Ureter (tissue), 1 donor: ENCODE data around the gene CDH2. TPM values are rescaled to one million over a fixed set of nuclear protein-coding genes. Genes with fewer than 3 reads are reported as not detected.

ENCODE experiments used
- DNase-seq: peaks from one replicate; pipeline ENCODE4 v3.0.0-alpha.2; 2020; ENCODE audit warnings: low spot score
- total RNA-seq: library from RNA; stranded (reverse); gene quantifications from one replicate; pipeline ENCODE4 v1.2.4, GENCODE V29; 2023
- donor health status: DM: yes; HTN: yes; CAD: no.

Gene CDH2
- total RNA-seq, 1 donor from 2014 or later, result 0.16 TPM

- no peak for DNase-seq
These were observed 131.6 kb downstream of the CDH2 start for GRCh38 chr18:28045176-28045810.

DNA sequence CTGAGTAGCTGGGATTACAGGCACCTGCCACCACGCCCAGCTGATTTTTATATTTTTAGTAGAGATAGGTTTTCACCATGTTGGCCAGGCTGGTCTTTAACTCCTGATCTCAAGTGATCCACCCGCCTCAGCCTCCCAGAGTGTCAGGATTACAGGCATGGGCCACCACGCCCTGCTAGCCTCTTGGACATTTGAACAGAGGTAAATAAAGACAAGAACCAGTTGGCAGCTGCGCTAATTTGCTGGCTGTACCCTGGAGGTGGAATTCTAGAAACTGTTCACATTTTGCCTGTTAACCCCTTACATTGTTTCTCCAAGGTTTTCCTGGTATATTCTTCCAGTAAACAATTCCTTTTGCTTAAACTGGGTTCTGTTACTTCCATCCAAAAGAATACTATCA lies 132.9 kb downstream of the CDH2 start:
- no peak for DNase-seq

GRCh38 chr18:28043631-28044030 lies 133.3 kb downstream of the CDH2 start:
- no peak for DNase-seq

DNA sequence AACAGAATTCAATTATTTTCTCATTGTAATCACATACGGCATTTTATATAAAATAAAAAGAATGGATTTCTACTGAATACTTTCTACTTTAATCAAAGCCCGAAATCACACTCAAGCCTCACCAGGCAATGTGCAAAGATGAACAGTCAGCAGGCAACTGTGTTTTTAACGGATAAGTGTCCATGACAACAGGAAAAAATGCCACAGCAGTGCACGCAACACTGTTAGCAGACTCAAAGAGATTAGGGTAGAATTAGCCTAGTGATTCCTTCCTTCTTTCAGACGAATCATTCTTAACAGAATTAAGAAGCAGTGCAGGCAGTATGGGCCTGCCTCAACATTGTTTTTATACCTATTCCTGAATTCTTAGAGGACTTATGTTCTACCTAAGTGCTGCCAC lies 135.6 kb downstream of the CDH2 start:
- no peak for DNase-seq

DNA sequence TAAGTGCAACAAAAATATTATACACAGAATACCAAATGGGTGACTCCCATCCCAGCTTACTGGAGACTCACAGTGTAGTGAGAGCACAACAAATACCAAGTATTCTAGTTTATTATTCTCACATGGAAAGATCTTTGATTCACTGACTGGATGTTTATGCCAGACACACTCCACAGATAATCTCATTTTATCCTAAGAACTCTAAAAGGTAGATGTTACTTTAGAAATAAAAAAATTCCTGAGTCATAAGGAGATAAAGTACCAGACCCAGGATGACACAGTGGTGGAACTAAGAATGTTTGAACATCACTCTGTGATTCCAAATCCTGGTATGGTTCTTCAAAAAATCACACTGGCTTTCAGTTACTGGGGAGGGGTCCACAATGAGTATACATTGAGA lies 136.2 kb downstream of the CDH2 start:
- no peak for DNase-seq

GRCh38 chr18:28040211-28040610 lies 136.7 kb downstream of the CDH2 start:
- DNase-seq, result no peak

GRCh38 chr18:28039691-28040090 lies 137.2 kb downstream of the CDH2 start:
- no peak for DNase-seq

DNA sequence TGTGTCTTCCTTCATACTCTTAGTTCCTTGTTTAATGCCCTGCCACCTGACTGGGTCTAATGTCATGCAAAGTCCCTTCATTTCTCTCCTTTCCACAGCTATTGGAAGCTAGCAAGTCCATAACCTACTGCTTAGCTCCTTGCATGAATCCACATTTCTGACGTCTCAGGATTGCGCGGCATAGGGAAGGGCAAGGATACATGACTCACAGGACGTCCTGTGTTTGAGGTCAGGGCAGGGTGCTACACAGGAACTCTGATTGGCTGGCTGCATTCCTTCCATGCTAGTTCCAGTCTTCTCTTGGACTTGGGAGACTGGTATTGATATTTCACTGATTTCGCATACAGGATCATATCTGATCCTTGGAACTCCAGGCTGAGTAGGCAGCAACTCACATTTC lies 137.9 kb downstream of the CDH2 start:
- DNase-seq, result no peak

GRCh38 chr18:28036488-28036887 lies 140.4 kb downstream of the CDH2 start:
- DNase-seq, result no peak

DNA sequence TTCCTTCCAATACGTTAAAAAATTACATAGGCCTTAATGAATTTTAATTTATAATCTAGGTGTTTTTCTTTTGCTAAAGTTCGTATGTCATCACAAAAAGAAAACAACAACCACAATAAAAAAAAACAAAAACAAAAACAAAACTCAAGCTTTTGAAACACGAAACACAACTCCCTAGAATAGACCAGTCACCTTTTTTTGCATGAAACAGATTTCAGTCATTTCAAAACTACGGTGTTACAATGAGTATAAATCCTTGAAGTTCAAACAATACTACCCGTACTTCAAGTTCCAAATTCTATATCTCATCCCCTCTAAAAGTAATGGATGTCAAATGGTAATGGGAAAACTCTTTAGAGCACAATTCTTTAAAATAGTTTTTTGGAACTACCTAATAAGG lies 142.4 kb downstream of the CDH2 start:
- DNase-seq, result no peak

- DNase-seq, result no peak
These were observed 144.8 kb downstream of the CDH2 start for GRCh38 chr18:28032177-28032576.

GRCh38 chr18:28030458-28030857 lies 146.5 kb downstream of the CDH2 start:
- no peak for DNase-seq

DNA sequence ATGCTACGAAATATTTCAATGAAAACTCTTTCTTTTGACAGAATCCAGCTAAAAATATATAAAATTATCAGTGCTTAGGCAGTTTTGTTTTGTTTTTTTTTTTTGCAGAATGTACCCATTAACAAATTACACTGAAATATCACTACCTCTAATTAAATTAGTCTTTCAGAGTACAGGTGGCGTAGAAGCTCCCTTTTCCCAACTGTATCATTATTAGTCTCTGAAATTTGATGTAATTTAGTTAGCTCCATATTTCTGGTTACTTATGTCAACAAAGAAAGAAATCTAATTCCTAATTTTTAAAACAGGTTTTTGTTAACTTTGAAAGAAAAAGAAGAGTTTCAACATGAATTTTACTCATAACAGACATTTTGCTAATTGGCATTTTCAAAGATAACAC lies 149.2 kb downstream of the CDH2 start:
- DNase-seq, result no peak

- no peak for DNase-seq
These were observed 157.4 kb downstream of the CDH2 start for GRCh38 chr18:28019425-28020108.

GRCh38 chr18:28018351-28018750 lies 158.6 kb downstream of the CDH2 start:
- no peak for DNase-seq

DNA sequence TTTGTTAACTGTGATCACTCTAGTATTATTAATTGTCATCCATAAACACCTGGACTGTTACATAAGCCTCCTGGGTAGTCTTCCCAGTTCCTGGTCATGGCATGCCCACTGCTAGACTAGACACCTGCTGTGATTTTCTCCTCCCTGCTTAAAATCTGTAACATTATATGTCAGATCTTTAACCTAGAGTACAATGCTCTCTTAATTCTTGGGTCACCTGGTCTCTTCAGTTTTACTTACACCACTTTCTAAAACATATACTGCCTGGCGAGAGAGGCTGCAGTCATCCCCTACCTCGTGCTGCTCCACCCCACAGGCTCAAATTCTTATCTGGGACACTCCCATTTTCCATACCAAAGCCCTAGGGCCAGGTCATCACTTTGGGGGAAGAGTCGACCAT lies 161.3 kb downstream of the CDH2 start:
- no peak for DNase-seq

DNA sequence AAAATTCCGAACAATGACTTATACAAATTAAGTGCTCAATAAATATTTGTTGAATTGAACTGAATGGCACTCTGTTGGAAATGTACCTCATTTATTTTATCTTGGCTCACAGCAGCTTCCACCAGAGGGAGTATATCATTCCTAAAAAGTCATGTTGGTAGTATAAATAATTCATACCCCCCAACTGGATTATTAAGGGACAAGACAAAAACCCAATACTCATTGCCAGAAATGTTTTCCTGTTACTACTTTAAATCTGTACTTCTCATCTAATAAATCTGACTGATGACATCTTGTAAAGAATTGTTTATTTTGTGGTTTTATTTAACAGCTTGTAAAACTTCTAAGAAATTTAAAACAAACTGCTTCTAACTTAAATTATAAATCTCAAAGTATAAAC lies 163.9 kb downstream of the CDH2 start:
- DNase-seq, result no peak

- no peak for DNase-seq
These were observed 164.6 kb downstream of the CDH2 start for GRCh38 chr18:28012336-28012735.

- no peak for DNase-seq
These were observed 167.3 kb downstream of the CDH2 start for GRCh38 chr18:28009589-28009988.

DNA sequence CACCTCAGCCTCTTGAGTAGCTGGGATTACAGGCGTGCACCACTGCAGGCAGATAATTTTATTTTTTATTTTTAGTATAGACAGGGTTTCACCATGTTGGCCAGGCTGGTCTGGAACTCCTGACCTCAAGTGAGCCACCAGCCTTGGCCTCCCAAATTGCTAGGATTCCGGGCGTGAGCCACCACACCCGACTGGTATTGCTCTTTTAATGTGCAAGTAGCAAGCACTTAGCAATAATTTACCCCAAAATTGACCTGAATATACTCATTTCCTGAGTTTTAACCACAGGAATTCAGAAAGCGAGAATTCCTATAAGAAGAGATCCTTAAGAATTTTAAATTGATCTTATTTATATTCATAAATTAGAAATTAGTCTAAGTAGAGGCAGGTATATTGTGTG lies 169.1 kb downstream of the CDH2 start:
- DNase-seq, result no peak

DNA sequence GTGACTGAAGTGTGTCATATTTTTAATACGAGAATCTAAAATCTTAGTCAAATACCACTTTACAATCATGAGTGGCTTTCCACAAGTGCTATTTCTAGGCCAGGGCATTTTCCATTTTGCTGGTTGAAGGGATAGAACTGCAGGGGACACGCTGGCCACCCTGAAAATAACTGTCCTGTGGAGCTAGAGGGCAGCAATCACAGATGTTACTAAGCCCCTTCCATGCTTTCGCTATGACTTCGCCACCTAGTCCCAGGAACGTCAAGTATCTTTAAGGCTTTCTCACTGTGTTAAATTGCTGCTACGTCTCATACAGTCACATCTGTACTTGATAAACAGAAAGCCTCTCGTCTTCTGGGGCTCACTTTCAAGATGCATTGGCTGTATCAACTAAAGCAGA lies 171.8 kb downstream of the CDH2 start:
- no peak for DNase-seq

DNA sequence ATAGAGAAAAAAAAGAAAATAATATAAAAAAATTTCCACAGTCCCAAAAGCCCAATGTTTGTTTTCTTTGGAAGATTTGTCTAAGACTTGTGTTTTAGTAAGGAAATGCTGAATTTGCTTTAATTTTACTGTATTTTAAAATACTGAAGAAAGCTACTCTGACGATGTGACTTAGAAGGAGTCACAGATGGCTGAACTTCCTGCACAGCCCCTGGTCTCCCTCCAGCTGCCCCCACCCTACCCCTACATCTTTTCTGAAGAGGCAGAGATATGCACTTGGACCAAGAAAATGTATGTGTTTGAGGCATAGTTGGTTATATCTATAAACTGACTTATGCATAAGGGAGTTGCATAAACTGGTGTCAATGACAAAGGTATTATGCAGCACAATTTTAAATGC lies 172.3 kb downstream of the CDH2 start:
- DNase-seq, result no peak

GRCh38 chr18:28003451-28003850 lies 173.5 kb downstream of the CDH2 start:
- no peak for DNase-seq

GRCh38 chr18:28002841-28003240 lies 174.1 kb downstream of the CDH2 start:
- no peak for DNase-seq
